Prostate gland (tissue), 2 donors: ENCODE results near the gene COL4A1. TPM values are rescaled to one million over a fixed set of nuclear protein-coding genes. Genes with fewer than 3 reads are reported as not detected.

Experiments
- DNase-seq: peaks from one replicate; pipeline ENCODE4 v3.0.0-alpha.2; 2019; ENCODE audit warnings: low spot score
- H3K27ac ChIP-seq, 2 donors: fragments of 200-600 bp; sonication (generic); 2 replicates each; pipeline ENCODE4 v1.5.1; 2017 to 2019
- H3K27me3 ChIP-seq: fragments of 200-600 bp; sonication (generic); replicated peaks from 2 replicates; pipeline ENCODE4 v1.5.1; 2019; ENCODE audit not compliant: insufficient read depth
- H3K36me3 ChIP-seq, 2 donors: fragments of 200-600 bp; sonication (generic); 1 replicate in 1 of 2; 2 replicates in 1 of 2; pipeline versions ENCODE4 v1.5.1 to v1.8.1; 2017 to 2019
- H3K4me1 ChIP-seq: fragments of 200-600 bp; sonication (generic); replicated peaks from 2 replicates; pipeline ENCODE4 v1.5.1; 2019
- H3K4me3 ChIP-seq, 2 donors: fragments of 200-600 bp; sonication (generic); 2 replicates each; pipeline ENCODE4 v1.5.1; 2017 to 2019
- H3K9me3 ChIP-seq: fragments of 200-600 bp; sonication (generic); 2 replicates; pipeline ENCODE4 v1.5.1; 2017
- POLR2A ChIP-seq: fragments of 450-650 bp; IDR thresholded peaks from one replicate; pipeline ENCODE4 v1.6.1; 2016; ENCODE audit warnings: antibody characterized with exemption, mild to moderate bottlenecking
- POLR2AphosphoS5 ChIP-seq: sonication (generic); formaldehyde crosslinking; IDR thresholded peaks from one replicate; pipeline ENCODE4 v1.6.1; 2017; ENCODE audit warnings: antibody characterized with exemption
- WGBS: methylation state at CpG from one replicate; pipeline ENCODE4 v1.1.5; 2018; 5-methylcytosine and 5-hydroxymethylcytosine counted together
- intact Hi-C: fragments of 100-400 bp; cut with DNase I; formaldehyde crosslinking; loops from one replicate; pipeline ENCODE4 v1.14.2; 2022
- total RNA-seq, 2 donors: library from RNA; depleted of rRNA; stranded (reverse); fragments of >200 nt; gene quantifications; one replicate each; pipeline ENCODE4 v1.1.0, GENCODE V29; 2016
- TF ChIP-seq, protein P1 (sequence below), 4 experiments: fragments of 200-600 bp in 2 of 4; fragments of 450-650 bp in 2 of 4; sonication (generic) in 2 of 4; IDR thresholded peaks; 1 replicate in 3 of 4; 2 replicates in 1 of 4; pipeline ENCODE4 v1.5.1; 2016 to 2019; ENCODE audit warnings: antibody characterized with exemption in 4 of 4, mild to moderate bottlenecking in 2 of 4, moderate library complexity in 2 of 4

Gene COL4A1
- total RNA-seq, 2 donors from 2014 or later, result 37.3 to 132 TPM

DNA sequence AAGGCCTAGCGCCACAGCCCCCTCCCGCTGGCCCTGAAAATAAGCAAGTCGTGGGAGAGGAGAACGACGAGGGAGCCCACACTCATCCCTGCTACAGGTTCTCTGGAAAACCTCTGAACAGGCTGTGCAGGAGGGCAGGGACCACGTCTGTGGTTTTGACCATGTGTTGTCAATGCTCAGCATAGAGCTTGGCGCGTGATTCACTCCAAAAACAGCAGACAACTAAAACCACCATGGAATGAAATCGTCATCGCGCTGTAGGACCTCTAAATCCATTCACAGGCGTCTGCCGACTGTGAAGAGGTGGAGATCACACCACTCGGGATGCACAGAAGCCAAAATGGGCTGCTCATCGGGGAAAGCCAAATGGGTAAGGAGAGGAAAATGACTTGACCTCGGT, 121.3 kb downstream of the COL4A1 start:
- WGBS, result 85% methylated on average over 16 of the region's 16 CpGs
- no peaks in the 10 kb centered on the region for H3K4me1 ChIP-seq
- TF ChIP-seq POLR2AphosphoS5 (no peak), POLR2A (no peak)
- TF ChIP-seq, protein P1, sequence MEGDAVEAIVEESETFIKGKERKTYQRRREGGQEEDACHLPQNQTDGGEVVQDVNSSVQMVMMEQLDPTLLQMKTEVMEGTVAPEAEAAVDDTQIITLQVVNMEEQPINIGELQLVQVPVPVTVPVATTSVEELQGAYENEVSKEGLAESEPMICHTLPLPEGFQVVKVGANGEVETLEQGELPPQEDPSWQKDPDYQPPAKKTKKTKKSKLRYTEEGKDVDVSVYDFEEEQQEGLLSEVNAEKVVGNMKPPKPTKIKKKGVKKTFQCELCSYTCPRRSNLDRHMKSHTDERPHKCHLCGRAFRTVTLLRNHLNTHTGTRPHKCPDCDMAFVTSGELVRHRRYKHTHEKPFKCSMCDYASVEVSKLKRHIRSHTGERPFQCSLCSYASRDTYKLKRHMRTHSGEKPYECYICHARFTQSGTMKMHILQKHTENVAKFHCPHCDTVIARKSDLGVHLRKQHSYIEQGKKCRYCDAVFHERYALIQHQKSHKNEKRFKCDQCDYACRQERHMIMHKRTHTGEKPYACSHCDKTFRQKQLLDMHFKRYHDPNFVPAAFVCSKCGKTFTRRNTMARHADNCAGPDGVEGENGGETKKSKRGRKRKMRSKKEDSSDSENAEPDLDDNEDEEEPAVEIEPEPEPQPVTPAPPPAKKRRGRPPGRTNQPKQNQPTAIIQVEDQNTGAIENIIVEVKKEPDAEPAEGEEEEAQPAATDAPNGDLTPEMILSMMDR (IDR thresholded peaks at IDR 0.05), result no peak
- H3K9me3 ChIP-seq, result no peaks in the 10 kb centered on the region
- no peaks in the 10 kb centered on the region for H3K27me3 ChIP-seq
- no peak for DNase-seq
- H3K4me3 ChIP-seq, result no peak overlapping the region
- no peak overlapping the region for H3K27ac ChIP-seq
- no peaks in the 10 kb centered on the region for H3K36me3 ChIP-seq
- intact Hi-C loops, result no loop called here

DNA sequence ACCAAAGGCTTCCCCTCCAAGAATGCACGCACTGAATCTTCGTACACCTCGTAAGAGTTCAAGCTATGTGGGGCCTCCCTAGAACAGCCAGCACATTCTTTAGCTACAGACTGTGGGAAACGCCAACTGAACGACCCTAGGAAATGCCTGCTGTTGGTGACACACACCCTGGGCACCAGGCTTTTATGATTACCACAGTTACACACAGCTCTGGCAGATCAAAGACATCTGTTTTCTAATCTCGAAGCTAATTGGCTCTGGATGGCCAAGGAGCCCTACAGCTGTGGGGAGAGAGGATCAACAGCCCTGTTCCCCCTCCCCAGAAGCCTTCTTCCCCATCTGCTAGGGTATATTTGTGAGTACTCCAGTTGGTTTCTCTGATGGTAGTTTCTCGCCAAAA, 123.0 kb downstream of the COL4A1 start:
- WGBS, result 73% methylated on average over 7 of the region's 7 CpGs
- no peaks in the 10 kb centered on the region for H3K4me1 ChIP-seq
- no peaks in the 10 kb centered on the region for H3K36me3 ChIP-seq
- H3K27ac ChIP-seq, result no peak overlapping the region
- DNase-seq, result no peak
- no peaks in the 10 kb centered on the region for H3K9me3 ChIP-seq
- H3K27me3 ChIP-seq, result no peaks in the 10 kb centered on the region
- no peak overlapping the region for H3K4me3 ChIP-seq
- intact Hi-C loops, result no loop called here
- TF ChIP-seq POLR2AphosphoS5 (no peak), POLR2A (no peak)
- TF ChIP-seq, protein P1 (IDR thresholded peaks at IDR 0.05), result no peak

DNA sequence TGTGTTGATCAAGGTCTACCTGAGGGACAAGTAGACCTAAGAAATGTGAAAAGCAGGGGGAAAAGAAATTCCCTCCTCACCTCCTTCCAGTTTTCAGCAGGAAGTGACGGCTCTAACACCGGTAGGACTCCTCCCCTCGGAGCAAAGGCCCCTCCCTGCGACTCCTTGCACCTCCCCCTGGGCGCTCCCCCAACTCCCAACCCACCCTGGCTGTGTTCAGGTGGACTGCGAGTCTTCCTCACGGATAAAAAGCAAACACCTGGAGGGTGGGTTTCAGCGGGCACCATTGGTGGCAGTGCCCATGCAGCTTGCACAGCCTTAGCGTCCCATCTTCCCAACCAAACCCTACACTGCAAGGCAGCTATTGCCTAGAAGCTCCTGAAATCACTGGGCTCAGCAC, 124.5 kb downstream of the COL4A1 start:
- Histone ChIP-seq H3K4me1 (no peaks in the 10 kb centered on the region), H3K27me3 (no peaks in the 10 kb centered on the region), H3K36me3 (no peaks in the 10 kb centered on the region), H3K9me3 (no peaks in the 10 kb centered on the region), H3K27ac (no peak overlapping the region), H3K4me3 (no peak overlapping the region)
- WGBS, result 82% methylated on average over 9 of the region's 9 CpGs
- TF ChIP-seq POLR2AphosphoS5, result no peak
- no peak for TF ChIP-seq POLR2A
- TF ChIP-seq, protein P1 (IDR thresholded peaks at IDR 0.05), result no peak
- intact Hi-C loops, result no loop called here
- DNase-seq, result no peak

DNA sequence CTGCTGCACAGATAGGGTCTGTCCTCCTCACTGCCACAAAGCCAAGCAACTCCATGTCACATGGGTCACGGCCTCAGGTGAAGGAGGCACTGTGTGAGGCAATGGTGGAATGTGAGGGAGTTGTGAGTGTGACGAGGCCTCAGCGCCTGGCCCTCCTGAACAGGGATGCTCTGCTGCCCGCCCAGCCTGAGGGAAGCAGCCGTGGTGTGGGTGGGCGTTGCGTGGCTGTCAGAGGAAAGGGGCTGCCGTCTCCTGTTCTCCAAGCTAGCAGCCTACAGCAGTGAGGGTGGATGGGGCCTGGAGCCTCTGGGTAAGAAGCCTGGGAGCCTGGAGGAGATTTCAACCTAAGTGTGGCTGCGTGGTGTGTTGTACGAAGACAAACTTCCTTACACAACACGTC, 125.0 kb downstream of the COL4A1 start:
- no peaks in the 10 kb centered on the region for H3K36me3 ChIP-seq
- TF ChIP-seq POLR2AphosphoS5, result no peak
- TF ChIP-seq POLR2A, result no peak
- TF ChIP-seq, protein P1 (IDR thresholded peaks at IDR 0.05), result no peak
- H3K27ac ChIP-seq, result no peak overlapping the region
- H3K9me3 ChIP-seq, result no peaks in the 10 kb centered on the region
- H3K4me3 ChIP-seq, result no peak overlapping the region
- WGBS, result 87% methylated on average over 11 of the region's 11 CpGs
- no peaks in the 10 kb centered on the region for H3K4me1 ChIP-seq
- intact Hi-C loops, result no loop called here
- DNase-seq, result no peak
- no peaks in the 10 kb centered on the region for H3K27me3 ChIP-seq

DNA sequence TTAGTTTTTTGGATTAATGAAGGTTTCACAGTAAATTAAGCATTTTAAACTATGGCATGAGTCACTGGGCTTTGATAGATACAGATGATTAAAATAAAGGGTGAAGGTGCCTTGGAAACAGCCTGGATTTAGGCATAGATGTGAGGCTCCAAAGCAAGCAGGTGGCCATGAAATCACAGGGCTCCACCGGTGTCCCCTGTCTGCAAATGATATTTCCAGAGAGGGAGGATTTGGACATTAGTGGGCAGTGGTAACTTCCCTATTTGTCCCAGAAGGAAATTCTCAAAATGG, 127.2 kb downstream of the COL4A1 start:
- Histone ChIP-seq H3K27me3 (no peaks in the 10 kb centered on the region), H3K4me3 (no peak overlapping the region), H3K4me1 (no peaks in the 10 kb centered on the region), H3K36me3 (no peaks in the 10 kb centered on the region), H3K27ac (no peak overlapping the region), H3K9me3 (no peaks in the 10 kb centered on the region)
- 89% methylated on average over 1 of the region's 1 CpG for WGBS
- intact Hi-C loops, result no loop called here
- no peak for DNase-seq
- TF ChIP-seq, protein P1 (IDR thresholded peaks at IDR 0.05), result no peak
- TF ChIP-seq POLR2A (no peak), POLR2AphosphoS5 (no peak)
